IPS-18a (cell line): Measurements from ENCODE around the gene EXOSC2.

Experiments used
- H3K27ac ChIP-seq: one replicate; pipeline ENCODE4 v1.5.1; 2013; ENCODE audit warnings: low read length
- H3K27me3 ChIP-seq: one replicate; pipeline ENCODE4 v1.6.1; 2013; ENCODE audit warnings: mild to moderate bottlenecking, low read length; ENCODE audit not compliant: control insufficient read depth, insufficient read depth
- H3K36me3 ChIP-seq: one replicate; pipeline ENCODE4 v1.6.1; 2013; ENCODE audit warnings: low read depth, low read length; ENCODE audit not compliant: control insufficient read depth
- H3K4me1 ChIP-seq: one replicate; pipeline ENCODE4 v1.6.1; 2013; ENCODE audit warnings: low read depth, low read length; ENCODE audit not compliant: control insufficient read depth
- H3K4me3 ChIP-seq: one replicate; pipeline ENCODE4 v1.5.1; 2013; ENCODE audit warnings: low read length
- H3K9ac ChIP-seq: one replicate; pipeline ENCODE4 v1.6.1; 2013; ENCODE audit warnings: mild to moderate bottlenecking, low read length, moderate library complexity
- H3K9me3 ChIP-seq: one replicate; pipeline ENCODE4 v1.6.1; 2013; ENCODE audit warnings: low read depth, low read length; ENCODE audit not compliant: control insufficient read depth

Gene EXOSC2

GRCh38 chr9:130745210-130745800, 51.7 kb downstream of the EXOSC2 start:
- H3K27ac ChIP-seq = no peak overlapping the region
- H3K27me3 ChIP-seq = no peaks in the 10 kb centered on the region
- H3K9me3 ChIP-seq = no peaks in the 10 kb centered on the region
- no peak overlapping the region for H3K9ac ChIP-seq
- H3K4me1 ChIP-seq = peaks cover under 1% of the 10 kb centered on the region
- H3K36me3 ChIP-seq = no peaks in the 10 kb centered on the region
- H3K4me3 ChIP-seq = no peak overlapping the region

- Histone ChIP-seq H3K9ac (no peak overlapping the region), H3K36me3 (no peaks in the 10 kb centered on the region), H3K27me3 (no peaks in the 10 kb centered on the region), H3K4me3 (no peak overlapping the region), H3K9me3 (no peaks in the 10 kb centered on the region), H3K4me1 (no peaks in the 10 kb centered on the region), H3K27ac (no peak overlapping the region)
These were observed 52.2 kb downstream of the EXOSC2 start for GRCh38 chr9:130745829-130746228.

- Histone ChIP-seq H3K27ac (no peak overlapping the region), H3K9me3 (no peaks in the 10 kb centered on the region), H3K4me1 (no peaks in the 10 kb centered on the region), H3K4me3 (no peak overlapping the region), H3K36me3 (no peaks in the 10 kb centered on the region), H3K27me3 (no peaks in the 10 kb centered on the region), H3K9ac (no peak overlapping the region)
These were observed 53.0 kb downstream of the EXOSC2 start for GRCh38 chr9:130746434-130747212.

- H3K9me3 ChIP-seq = no peaks in the 10 kb centered on the region
- no peak overlapping the region for H3K27ac ChIP-seq
- H3K27me3 ChIP-seq = no peaks in the 10 kb centered on the region
- no peaks in the 10 kb centered on the region for H3K36me3 ChIP-seq
- H3K9ac ChIP-seq = no peak overlapping the region
- no peak overlapping the region for H3K4me3 ChIP-seq
- H3K4me1 ChIP-seq = peaks cover 17% of the 10 kb centered on the region
These were observed 58.2 kb downstream of the EXOSC2 start for GRCh38 chr9:130751631-130752355.
